ENCODE data around the gene PLAGL2. TPM values are rescaled to one million over a fixed set of nuclear protein-coding genes. Genes with fewer than 3 reads are reported as not detected.

The PLAGL2 gene
- total RNA-seq, 1 donor, result 8.3 TPM

GRCh38 chr20:32155017-32155981, 52.2 kb downstream of the PLAGL2 start:
- peak in 2 of 3 donors; percentile 67 to 70 for DNase-seq (ENCODE audit: low read depth in 2 of 3, low spot score in 2 of 3)

GRCh38 chr20:32153771-32154170, 53.8 kb downstream of the PLAGL2 start:
- no peak for DNase-seq (ENCODE audit: low read depth in 2 of 3, low spot score in 2 of 3)

- no peak for DNase-seq (ENCODE audit: low read depth in 2 of 3, low spot score in 2 of 3)
These were observed 54.3 kb downstream of the PLAGL2 start for GRCh38 chr20:32153156-32153665.

- no peak for DNase-seq (ENCODE audit: low read depth in 2 of 3, low spot score in 2 of 3)
These were observed 55.0 kb downstream of the PLAGL2 start for GRCh38 chr20:32152421-32153155.

GRCh38 chr20:32150291-32150848, 57.2 kb downstream of the PLAGL2 start:
- no peak for DNase-seq (ENCODE audit: low read depth in 2 of 3, low spot score in 2 of 3)

- no peak for DNase-seq (ENCODE audit: low read depth in 2 of 3, low spot score in 2 of 3)
These were observed 57.9 kb downstream of the PLAGL2 start for GRCh38 chr20:32149566-32150170.

GRCh38 chr20:32144898-32145662, 62.5 kb downstream of the PLAGL2 start:
- DNase-seq (ENCODE audit: low read depth in 2 of 3, low spot score in 2 of 3), result no peak

GRCh38 chr20:32142991-32143390, 64.6 kb downstream of the PLAGL2 start:
- no peak for DNase-seq (ENCODE audit: low read depth in 2 of 3, low spot score in 2 of 3)

Other genes with a start within 250 kb of the PLAGL2 start
- under 0.01 TPM for gene XKR7, start 239.6 kb downstream of the PLAGL2 start, total RNA-seq
- gene CCM2L, start 197.3 kb downstream of the PLAGL2 start, total RNA-seq, result not detected
- gene HCK, start 155.5 kb downstream of the PLAGL2 start, total RNA-seq, result 23.4 TPM
- gene TM9SF4, start 98.0 kb downstream of the PLAGL2 start, total RNA-seq, result 32.0 TPM
- gene POFUT1, start 137 bp upstream of the PLAGL2 start, total RNA-seq, result 14.3 TPM
- 5.4 TPM for gene KIF3B, start 69.9 kb upstream of the PLAGL2 start, total RNA-seq
- 51.4 TPM for gene ASXL1, start 150.6 kb upstream of the PLAGL2 start, total RNA-seq

All from hematopoietic multipotent progenitor cell (in vitro differentiated cells).